ENCODE data around the gene RBM41. TPM values are rescaled to one million over a fixed set of nuclear protein-coding genes. Genes with fewer than 3 reads are reported as not detected.

Gene RBM41
- total and polyA plus RNA-seq, 7 donors = 4.8 to 28.2 (median 16.9) TPM

Other genes starting within 250 kb of the RBM41 start
- not detected for gene RIPPLY1, start 215.5 kb downstream of the RBM41 start, total RNA-seq
- gene RIPPLY1, start 215.5 kb downstream of the RBM41 start, polyA plus RNA-seq = under 1 TPM in 1 of 3 donors, not detected in 2; 0.09 TPM
- not detected for gene CLDN2, start 198.4 kb downstream of the RBM41 start, total RNA-seq
- 1 to 10 TPM in 1 of 3 donors, under 1 TPM in 1, not detected in 1; 0.60 to 3.6 TPM for gene CLDN2, start 198.4 kb downstream of the RBM41 start, polyA plus RNA-seq
- gene MORC4, start 118.6 kb downstream of the RBM41 start, total RNA-seq = 10 to 100 TPM in 3 of 4 donors, 1 to 10 TPM in 1; 9.3 to 13.0 (median 11.5) TPM
- gene MORC4, start 118.6 kb downstream of the RBM41 start, polyA plus RNA-seq = 1 to 10 TPM; 5.8 to 7.2 (median 6.0) TPM
- under 1 TPM in 1 of 4 donors, not detected in 3; 0.71 TPM for gene NUP62CL, start 87.6 kb upstream of the RBM41 start, total RNA-seq
- 1 to 10 TPM; 2.3 to 3.6 (median 3.2) TPM for gene NUP62CL, start 87.6 kb upstream of the RBM41 start, polyA plus RNA-seq
- gene DNAAF6, start 87.8 kb upstream of the RBM41 start, total RNA-seq = not detected
- not detected for gene DNAAF6, start 87.8 kb upstream of the RBM41 start, polyA plus RNA-seq

Data from sigmoid colon (tissue), 7 donors.